Right ventricle myocardium inferior (tissue), 1 donor: ENCODE data around the gene FNDC7. TPM values are rescaled to one million over a fixed set of nuclear protein-coding genes. Genes with fewer than 3 reads are reported as not detected.
"Not testable (repeated sequence)": the region's sequence is repeated elsewhere in the genome, so short reads cannot be mapped to it uniquely, and the experiment has no call there.

Experiments
- ATAC-seq: fragments of 200-7000 bp; cut with Tn5 transposase; one replicate; pipeline ENCODE4 v1.9.1; 2020; ENCODE audit warnings: mild to moderate bottlenecking, moderate library complexity
- DNase-seq: peaks from one replicate; pipeline ENCODE4 v3.0.0; 2021; ENCODE audit errors: missing footprints
- intact Hi-C: fragments of 100-400 bp; cut with DNase I; formaldehyde crosslinking; loops from one replicate; pipeline ENCODE4 v1.11.0; 2022
- total RNA-seq: library from RNA; stranded (reverse); fragmentation: NEBNext Ultra II Directional; extraction: Animal tissue kit (Norgen Biotek cat#: 25700); gene quantifications from one replicate; pipeline ENCODE4 v1.2.1, GENCODE V29; 2021
- donor health status: DM: no; HTN: yes; CAD: no; lungs with severe emphysema.

Gene FNDC7
- total RNA-seq, 1 donor from 2014 or later: not detected

DNA sequence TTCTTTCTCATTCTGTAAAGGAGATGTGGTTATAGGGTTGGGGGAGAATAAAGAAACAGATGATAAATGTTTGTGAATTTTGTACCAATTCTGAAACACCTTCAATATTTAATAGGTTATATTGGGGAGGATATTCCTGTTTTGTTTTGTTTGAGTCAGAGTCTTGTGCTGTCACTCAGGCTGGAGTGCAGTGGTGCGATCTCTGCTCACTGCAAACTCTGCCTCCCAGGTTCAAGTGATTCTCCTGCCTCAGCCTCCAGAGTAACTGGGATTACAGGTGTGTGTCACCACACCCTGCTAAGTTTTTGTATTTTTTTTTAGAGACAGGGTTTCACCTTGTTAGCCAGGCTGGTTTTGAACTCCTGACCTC lies 68.9 kb downstream of the FNDC7 start:
- DNase-seq, intact Hi-C loops, ATAC-seq: not testable (repeated sequence)

DNA sequence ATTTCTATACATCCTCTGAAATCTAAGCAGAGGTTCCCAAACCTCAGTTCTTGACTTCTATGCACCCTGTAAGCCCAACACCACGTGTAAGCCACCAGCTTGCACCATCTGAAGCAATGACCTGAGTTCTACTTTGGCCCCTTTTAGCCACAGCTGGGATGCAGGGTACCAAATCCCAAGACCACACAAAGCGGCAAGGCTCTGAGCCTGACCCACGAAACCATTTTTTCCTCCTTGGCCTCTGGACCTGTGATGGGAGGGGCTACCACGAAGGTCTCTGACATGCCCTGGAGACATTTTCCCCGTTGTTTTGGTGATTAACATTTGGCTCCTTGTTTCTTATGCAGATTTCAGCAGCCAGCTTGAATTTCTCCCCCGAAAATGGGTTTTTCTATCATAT lies 72.6 kb downstream of the FNDC7 start:
- no peak for ATAC-seq
- intact Hi-C loops: no loop called here

DNA sequence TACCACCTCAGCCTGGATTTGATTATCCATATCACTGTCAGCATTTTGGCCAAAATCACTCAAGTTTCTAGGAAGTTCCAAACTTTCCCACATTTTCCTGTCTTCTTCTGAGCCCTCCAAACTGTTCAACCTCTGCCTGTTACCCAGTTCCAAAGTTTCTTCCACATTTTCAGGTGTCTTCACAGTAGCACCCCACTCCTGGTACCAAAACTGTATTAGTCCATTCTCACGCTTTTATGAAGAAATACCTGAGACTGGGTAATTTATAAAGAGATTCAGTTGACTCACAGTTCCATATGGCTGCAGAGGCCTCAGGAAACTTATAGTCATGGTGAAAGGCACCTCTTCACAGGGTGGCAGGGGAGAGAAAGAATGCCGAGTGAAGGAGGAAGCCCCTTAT lies 73.2 kb downstream of the FNDC7 start:
- no peak for DNase-seq
- intact Hi-C loops: no loop called here
- no peak for ATAC-seq

More for the DNA sequence above, 72.6 kb downstream of the FNDC7 start:
- no peak for DNase-seq

DNA sequence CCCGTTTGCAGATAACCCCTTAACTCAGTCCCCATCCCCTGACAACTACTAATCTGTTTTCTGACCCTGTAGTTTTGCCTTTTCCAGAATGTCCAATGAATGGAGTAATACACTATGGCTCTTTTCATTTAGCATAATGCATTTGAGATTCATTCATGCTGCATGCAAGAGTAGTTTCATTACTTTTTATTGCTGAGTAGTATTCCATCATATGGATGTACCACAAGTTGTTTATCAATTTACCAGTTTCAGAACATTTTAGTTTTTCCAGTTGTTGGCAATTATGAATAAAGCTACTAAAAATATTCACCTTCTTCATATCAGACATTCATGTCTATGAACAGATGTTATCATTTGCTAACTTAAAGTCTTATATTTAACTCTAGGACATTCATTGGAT lies 79.1 kb downstream of the FNDC7 start:
- intact Hi-C loops: no loop called here
- DNase-seq: no peak
- ATAC-seq: no peak

Other genes starting within 250 kb of the FNDC7 start
- 5.5 TPM for gene EEIG2, start 152.8 kb upstream of the FNDC7 start, total RNA-seq
- gene HENMT1, start 51.8 kb upstream of the FNDC7 start, total RNA-seq: 1.1 TPM
- gene PRPF38B, start 20.6 kb upstream of the FNDC7 start, total RNA-seq: 16.9 TPM
- gene STXBP3, start 33.8 kb downstream of the FNDC7 start, total RNA-seq: 24.1 TPM
- gene AKNAD1, start 144.2 kb downstream of the FNDC7 start, total RNA-seq: not detected
- 5.1 TPM for gene GPSM2, start 164.1 kb downstream of the FNDC7 start, total RNA-seq